GM21367 (cell line): Measurements from ENCODE around the gene NANS.
A peak's percentile ranks its signal among the peaks of the same experiment; 100 is the strongest.
"Not testable (repeated sequence)": the region's sequence is repeated elsewhere in the genome, so short reads cannot be mapped to it uniquely, and the experiment has no call there.

Experiments
- ATAC-seq: cut with Tn5 transposase; IDR thresholded peaks from one replicate; pipeline ENCODE4 v1.9.1; 2021; ENCODE audit not compliant: unreplicated experiment

NANS gene

GRCh38 chr9:98056269-98057137 lies at the start of gene NANS:
Gene NANS, plus strand, starts transcription at chr9:98056732. Its CDS starts 77 bp downstream, at chr9:98056809.
- ATAC-seq, result peak; percentile 84

GRCh38 chr9:98007251-98007928 lies 49.1 kb upstream of the NANS start:
- ATAC-seq, result no peak

- no peak for ATAC-seq
These were observed 47.8 kb upstream of the NANS start for GRCh38 chr9:98008764-98009163.

GRCh38 chr9:98009437-98009836 lies 47.1 kb upstream of the NANS start:
- ATAC-seq, result no peak

- no peak for ATAC-seq
These were observed 46.6 kb upstream of the NANS start for GRCh38 chr9:98009936-98010335.

DNA sequence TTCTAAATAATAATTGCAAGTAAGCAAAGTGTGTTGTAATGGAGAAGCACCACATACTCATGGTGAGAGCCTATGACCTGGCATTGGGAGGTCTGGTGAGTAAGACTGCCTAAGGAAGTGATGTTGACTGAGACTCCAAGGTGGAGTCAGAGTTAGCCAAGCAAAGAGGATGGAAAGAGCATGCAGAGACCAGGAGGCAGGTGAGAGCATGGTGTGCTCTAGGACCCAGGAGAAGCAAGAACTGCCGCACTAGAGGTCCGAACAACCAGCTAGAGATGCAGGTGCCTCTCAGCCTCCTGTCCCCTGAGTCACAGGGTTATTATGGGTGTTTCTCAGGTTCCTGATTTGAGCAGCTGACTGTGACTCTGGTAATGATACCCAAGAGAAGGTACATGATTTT lies 46.1 kb upstream of the NANS start:
- ATAC-seq, result peak; percentile 82

- no peak for ATAC-seq
These were observed 45.4 kb upstream of the NANS start for GRCh38 chr9:98011122-98011521.

GRCh38 chr9:98016137-98016680 lies 40.3 kb upstream of the NANS start:
- no peak for ATAC-seq

DNA sequence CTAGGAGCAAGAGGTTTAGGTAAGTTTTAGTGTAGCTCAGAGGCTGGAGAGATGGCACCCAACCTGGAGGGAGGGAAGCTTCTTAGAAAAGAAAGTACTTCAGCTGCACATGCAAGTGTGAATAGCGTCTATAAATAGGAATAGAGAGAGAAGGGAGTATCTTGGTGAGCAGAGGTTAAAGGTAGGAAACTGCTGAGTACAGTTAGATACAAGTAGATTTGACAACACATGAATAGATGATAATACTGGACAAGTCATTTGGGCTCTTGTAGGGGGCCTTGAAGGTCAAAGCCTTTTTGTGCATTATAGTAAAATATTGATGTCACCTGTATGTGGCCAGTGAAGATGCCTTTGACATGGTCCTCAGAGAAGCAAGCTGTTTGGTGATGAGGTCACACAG lies 39.2 kb upstream of the NANS start:
- no peak for ATAC-seq

DNA sequence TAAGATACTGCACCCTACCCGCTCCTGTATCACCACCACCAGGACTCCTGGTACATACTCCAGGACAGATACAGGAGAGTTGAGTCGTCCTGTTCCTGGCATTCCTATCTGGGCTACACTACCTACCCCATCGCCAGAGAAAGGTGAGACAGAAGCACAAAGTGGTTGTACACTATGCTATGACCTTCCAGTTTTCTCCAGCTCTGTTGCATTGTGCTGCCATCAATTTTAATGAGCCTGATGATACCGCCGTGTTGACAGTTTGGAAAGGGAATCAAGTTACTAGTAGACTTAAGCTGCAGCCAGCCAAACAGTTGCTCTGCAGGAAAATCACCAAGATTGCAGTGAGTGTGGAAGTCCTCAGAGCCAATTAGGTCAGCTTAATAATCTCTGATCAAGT lies 38.2 kb upstream of the NANS start:
- ATAC-seq, result no peak

- no peak for ATAC-seq
These were observed 37.4 kb upstream of the NANS start for GRCh38 chr9:98019098-98019497.

GRCh38 chr9:98019869-98020268 lies 36.7 kb upstream of the NANS start:
- ATAC-seq, result not testable (repeated sequence)

DNA sequence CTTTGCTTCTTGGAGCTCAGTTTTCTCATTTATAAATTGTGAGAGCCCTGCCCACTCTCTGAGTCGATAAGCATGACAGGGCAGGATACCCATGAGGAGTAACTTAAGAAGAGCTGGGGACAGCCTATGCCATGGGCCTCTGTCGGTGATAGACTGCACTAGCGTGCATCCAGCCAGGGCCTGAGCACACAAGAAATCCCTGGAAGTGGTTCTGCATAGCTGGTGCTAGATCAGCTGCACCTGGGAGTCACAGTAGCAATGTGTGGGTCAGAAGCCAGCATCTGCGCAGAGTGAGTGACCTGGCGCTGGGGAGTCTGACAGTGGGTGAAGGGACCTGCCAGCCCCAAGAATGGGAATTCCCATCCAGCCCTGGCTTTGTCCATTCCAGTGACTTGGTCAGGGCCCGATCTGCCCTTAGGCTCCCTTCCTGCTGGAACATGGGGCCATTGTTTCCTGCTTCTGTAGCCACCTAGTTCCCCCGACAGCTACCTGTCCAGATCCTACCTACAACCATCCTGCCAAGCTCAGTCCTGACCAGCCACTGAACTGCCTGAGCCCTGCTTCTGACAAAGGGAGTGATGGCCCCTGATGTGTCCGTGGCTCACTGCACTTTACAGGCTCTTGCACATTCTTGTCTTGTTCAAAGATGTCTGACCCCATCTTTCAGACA lies 35.9 kb upstream of the NANS start:
- ATAC-seq, result no peak

DNA sequence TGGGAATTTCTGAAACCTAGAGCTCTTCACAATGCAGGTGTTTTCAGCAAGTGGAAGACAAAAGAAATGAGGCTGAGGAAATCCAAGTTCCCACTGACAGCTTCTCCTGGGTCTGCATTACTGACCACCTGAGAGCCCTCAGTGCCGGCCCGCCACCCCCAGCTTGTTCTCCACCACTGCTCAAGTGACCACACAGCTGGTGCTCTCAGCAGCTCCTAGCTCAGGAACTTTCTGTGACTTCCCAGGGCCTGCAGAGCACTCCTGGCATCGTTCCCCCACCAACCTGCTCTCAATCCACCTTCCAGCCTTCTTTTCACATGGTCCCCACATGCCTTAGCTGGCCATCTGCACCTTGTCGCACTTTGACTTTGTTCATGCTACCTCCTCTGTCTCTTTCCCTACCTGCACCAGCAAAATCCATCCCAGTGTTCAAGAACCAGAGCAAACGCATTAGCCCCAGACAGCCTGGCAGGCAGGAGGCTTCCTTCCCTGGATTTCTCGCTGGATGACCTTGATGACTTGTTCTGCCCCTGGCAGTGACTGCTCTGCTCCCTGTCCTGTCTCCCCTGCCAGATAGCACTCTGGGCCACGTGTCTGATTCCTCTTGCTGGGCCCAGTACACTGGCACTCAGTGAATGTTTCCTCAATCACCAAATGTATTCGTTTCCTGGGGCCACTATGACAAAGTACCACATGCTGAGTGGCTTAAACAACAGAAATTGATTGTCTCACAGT lies 35.1 kb upstream of the NANS start:
- no peak for ATAC-seq

- ATAC-seq, result no peak
These were observed 34.1 kb upstream of the NANS start for GRCh38 chr9:98022447-98022846.

- ATAC-seq, result no peak
These were observed 31.8 kb upstream of the NANS start for GRCh38 chr9:98024702-98025101.

DNA sequence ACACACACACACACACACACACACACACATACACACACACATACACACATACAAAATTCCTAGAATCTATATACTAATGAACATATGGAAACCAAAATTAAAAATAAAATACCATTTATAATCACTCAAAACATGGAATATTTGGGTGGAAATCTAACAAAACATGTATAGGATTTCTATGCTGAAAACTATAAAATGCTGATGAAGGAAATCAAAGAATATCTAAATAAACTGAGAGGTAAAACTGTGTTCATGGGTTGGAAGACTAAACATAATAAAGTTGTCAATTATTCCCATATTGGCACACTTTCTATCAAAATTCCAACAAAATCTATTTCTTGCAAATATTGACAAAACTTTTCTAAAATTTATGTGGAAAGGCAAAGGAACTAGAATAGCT lies 25.4 kb upstream of the NANS start:
- ATAC-seq, result no peak

DNA sequence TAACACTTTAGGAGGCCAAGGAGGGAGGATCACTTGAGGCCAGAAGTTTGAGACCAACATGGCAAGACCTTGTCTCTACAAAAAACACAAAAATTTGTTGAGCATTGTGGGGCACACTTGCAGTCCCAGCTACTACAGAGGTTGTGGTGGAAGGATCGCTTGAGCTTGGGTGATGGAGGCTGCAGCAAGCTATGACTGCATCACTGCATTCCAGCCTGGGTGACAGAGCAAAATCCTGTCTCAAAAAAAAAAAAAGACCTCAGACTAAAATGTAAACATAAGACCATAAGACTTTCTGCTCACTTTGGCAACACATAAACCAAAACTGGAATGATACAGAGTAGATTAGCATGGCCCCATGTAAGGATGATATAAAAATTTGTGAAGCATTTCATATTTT lies 24.6 kb upstream of the NANS start:
- ATAC-seq, result no peak

- ATAC-seq, result no peak
These were observed 21.7 kb upstream of the NANS start for GRCh38 chr9:98034593-98035546.

DNA sequence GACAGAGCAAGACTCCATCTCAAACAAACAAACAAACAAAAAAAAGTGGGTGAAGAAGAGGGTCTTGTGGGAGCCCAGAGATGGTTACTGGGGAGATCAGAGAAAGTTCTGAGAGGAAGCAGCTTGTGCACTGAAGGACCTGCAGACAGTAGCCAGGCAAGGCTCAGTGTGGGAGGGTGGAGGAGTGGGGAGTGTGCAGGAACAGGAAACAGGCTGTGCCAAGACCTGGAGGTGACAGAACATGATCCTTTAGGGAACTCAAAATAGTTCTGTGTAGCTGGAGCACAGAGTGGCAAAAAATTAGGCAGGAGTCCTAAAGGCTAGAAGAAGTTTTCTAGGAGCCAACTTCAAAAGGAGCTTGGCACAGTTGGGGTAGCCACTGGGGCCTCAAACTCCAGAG lies 19.2 kb upstream of the NANS start:
- ATAC-seq, result no peak
